ENCODE measurements around the gene NUDT14.

The NUDT14 gene

GRCh38 chr14:105181549-105182295 is 610 bp upstream of the NUDT14 start:
- peaks cover 26% of the 10 kb centered on the region for H3K4me1 Mint-ChIP-seq
- no peaks in the 10 kb centered on the region for H3K9me3 Mint-ChIP-seq
- CTCF ChIA-PET: interaction anchor here (0.7 to 1.8 kb wide), 4 partner anchors 12 to 309 kb away, joined by 3 to 5 read pairs (median 4); no protein-coding TSS in a partner anchor
- peaks cover 61% of the 10 kb centered on the region for H3K27me3 Mint-ChIP-seq
- no peak overlapping the region for H3K27ac Mint-ChIP-seq
- peak overlapping the region; percentile 53 for H3K4me3 Mint-ChIP-seq
- no peaks in the 10 kb centered on the region for H3K36me3 Mint-ChIP-seq
- DNase-seq: no peak

- H3K36me3 Mint-ChIP-seq: no peaks in the 10 kb centered on the region
- CTCF ChIA-PET: interaction anchor here (0.8 to 1.4 kb wide), 2 partner anchors 9 to 173 kb away, joined by 4 read pairs; no protein-coding TSS in a partner anchor
- peaks cover 44% of the 10 kb centered on the region for H3K4me1 Mint-ChIP-seq
- H3K27me3 Mint-ChIP-seq: peaks cover 50% of the 10 kb centered on the region
- H3K9me3 Mint-ChIP-seq: no peaks in the 10 kb centered on the region
- no peak for DNase-seq
- H3K27ac Mint-ChIP-seq: no peak overlapping the region
- peak overlapping the region; percentile 78 for H3K4me3 Mint-ChIP-seq
Measured at GRCh38 chr14:105179191-105179590, 1.9 kb downstream of the NUDT14 start.

- no peak overlapping the region for H3K4me3 Mint-ChIP-seq
- no peaks in the 10 kb centered on the region for H3K36me3 Mint-ChIP-seq
- no peak for DNase-seq
- H3K27me3 Mint-ChIP-seq: peaks cover 48% of the 10 kb centered on the region
- H3K9me3 Mint-ChIP-seq: no peaks in the 10 kb centered on the region
- peaks cover 46% of the 10 kb centered on the region for H3K4me1 Mint-ChIP-seq
- H3K27ac Mint-ChIP-seq: no peak overlapping the region
- CTCF ChIA-PET: interaction anchor here (0.8 kb wide), 1 partner anchor 9 kb away, joined by 4 read pairs; no protein-coding TSS in a partner anchor
Measured at GRCh38 chr14:105178868-105179140, 2.3 kb downstream of the NUDT14 start.

- Mint-ChIP-seq H3K4me3 (no peak overlapping the region), H3K36me3 (no peaks in the 10 kb centered on the region), H3K4me1 (peaks cover 48% of the 10 kb centered on the region), H3K27me3 (peaks cover 48% of the 10 kb centered on the region), H3K27ac (no peak overlapping the region), H3K9me3 (no peaks in the 10 kb centered on the region)
- DNase-seq: no peak
- CTCF ChIA-PET: interaction anchor here (0.8 kb wide), 1 partner anchor 8 kb away, joined by 4 read pairs; no protein-coding TSS in a partner anchor
Measured at GRCh38 chr14:105178069-105178867, 2.8 kb downstream of the NUDT14 start.

DNA sequence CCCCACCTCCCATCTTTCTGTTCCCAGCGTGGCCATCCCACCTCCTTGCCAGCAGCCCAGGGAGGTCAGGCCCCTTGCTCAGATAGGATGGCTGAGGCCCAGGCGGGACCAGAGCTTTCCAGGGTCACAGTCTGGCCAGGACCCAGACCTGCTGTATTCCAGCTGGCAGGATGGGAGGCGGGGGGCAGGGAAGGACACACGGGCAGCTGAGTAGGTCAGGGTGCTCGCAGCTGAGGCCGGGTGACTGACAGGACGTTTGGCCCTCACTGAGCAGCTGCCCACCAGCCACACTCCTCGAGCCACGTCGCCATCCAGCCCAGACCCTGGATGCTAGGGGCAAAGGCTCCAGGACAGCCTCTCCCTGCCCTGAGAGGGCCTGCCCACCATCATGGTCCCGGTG is 4.0 kb downstream of the NUDT14 start:
- Mint-ChIP-seq H3K4me1 (peaks cover 39% of the 10 kb centered on the region), H3K4me3 (no peak overlapping the region), H3K9me3 (no peaks in the 10 kb centered on the region), H3K27ac (no peak overlapping the region), H3K36me3 (no peaks in the 10 kb centered on the region), H3K27me3 (peaks cover 44% of the 10 kb centered on the region)
- DNase-seq: no peak
- CTCF ChIA-PET: no interaction called here

DNA sequence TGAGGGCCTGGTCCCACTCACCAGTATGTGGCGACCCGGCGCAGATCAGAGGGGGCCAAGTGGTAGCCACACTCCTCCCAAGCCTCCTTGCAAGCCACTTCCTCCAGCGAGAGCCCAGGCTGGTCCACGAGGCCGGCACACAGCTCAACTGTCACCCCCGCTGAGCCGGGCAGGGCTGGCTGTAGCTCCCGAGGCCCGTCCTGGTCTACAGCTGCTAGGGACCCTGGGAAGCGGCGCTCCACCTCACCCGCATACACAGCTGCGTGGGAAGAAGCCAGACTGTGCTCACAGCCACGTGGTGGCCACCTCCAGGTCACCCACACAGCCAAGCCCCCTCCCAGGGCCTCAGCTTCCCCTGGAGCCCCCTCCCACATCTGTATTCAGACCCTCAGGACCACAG is 4.6 kb downstream of the NUDT14 start:
- peaks cover 49% of the 10 kb centered on the region for H3K27me3 Mint-ChIP-seq
- no peak overlapping the region for H3K4me3 Mint-ChIP-seq
- H3K4me1 Mint-ChIP-seq: peaks cover 39% of the 10 kb centered on the region
- no peaks in the 10 kb centered on the region for H3K9me3 Mint-ChIP-seq
- no peaks in the 10 kb centered on the region for H3K36me3 Mint-ChIP-seq
- no peak overlapping the region for H3K27ac Mint-ChIP-seq
- DNase-seq: no peak
- CTCF ChIA-PET: interaction anchor here (1.0 kb wide), 1 partner anchor 11 kb away, joined by 3 read pairs; no protein-coding TSS in a partner anchor

- peaks cover 56% of the 10 kb centered on the region for H3K27me3 Mint-ChIP-seq
- no peaks in the 10 kb centered on the region for H3K36me3 Mint-ChIP-seq
- H3K4me3 Mint-ChIP-seq: no peak overlapping the region
- CTCF ChIA-PET: interaction anchor here (1.6 kb wide), 1 partner anchor 87 kb away, joined by 4 read pairs; no protein-coding TSS in a partner anchor
- H3K27ac Mint-ChIP-seq: no peak overlapping the region
- peak; percentile 66 for DNase-seq
- H3K9me3 Mint-ChIP-seq: no peaks in the 10 kb centered on the region
- H3K4me1 Mint-ChIP-seq: peaks cover 40% of the 10 kb centered on the region
Measured at GRCh38 chr14:105173901-105174894, 6.9 kb downstream of the NUDT14 start.

GRCh38 chr14:105173145-105173544 is 8.0 kb downstream of the NUDT14 start:
- Mint-ChIP-seq H3K4me3 (no peak overlapping the region), H3K27me3 (peaks cover 60% of the 10 kb centered on the region), H3K9me3 (no peaks in the 10 kb centered on the region), H3K36me3 (no peaks in the 10 kb centered on the region), H3K4me1 (peaks cover 42% of the 10 kb centered on the region), H3K27ac (no peak overlapping the region)
- no peak for DNase-seq
- CTCF ChIA-PET: interaction anchor here (1.6 kb wide), 1 partner anchor 86 kb away, joined by 4 read pairs; no protein-coding TSS in a partner anchor

DNA sequence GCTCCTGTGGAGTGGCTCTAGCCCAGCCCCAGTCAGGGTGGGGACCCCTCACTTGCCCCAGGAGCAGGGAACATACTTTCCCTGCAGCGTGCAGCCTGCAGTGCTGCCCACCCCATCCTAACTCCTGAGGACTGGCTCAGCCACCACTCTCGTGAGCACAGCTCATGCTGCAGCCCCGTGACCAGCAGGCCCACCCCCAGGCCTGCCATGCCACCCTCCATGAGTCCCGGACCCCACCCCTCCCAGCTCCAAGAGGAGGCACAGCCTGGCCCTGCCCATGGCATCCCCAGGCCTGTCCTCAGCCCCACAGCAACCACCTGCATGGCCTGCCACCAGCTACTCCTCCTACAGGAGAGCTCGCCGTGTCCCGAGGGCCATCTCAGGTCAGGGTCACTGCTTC is 8.6 kb downstream of the NUDT14 start:
- CTCF ChIA-PET: interaction anchor here (1.6 kb wide), 1 partner anchor 86 kb away, joined by 4 read pairs; no protein-coding TSS in a partner anchor

GRCh38 chr14:105171004-105171673 is 10.0 kb downstream of the NUDT14 start:
- DNase-seq: no peak
- CTCF ChIA-PET: interaction anchor here (1.4 kb wide), 1 partner anchor 8 kb away, joined by 4 read pairs; no protein-coding TSS in a partner anchor
- Mint-ChIP-seq H3K27me3 (peaks cover 64% of the 10 kb centered on the region), H3K9me3 (no peaks in the 10 kb centered on the region), H3K27ac (no peak overlapping the region), H3K36me3 (no peaks in the 10 kb centered on the region), H3K4me3 (no peak overlapping the region), H3K4me1 (peaks cover 34% of the 10 kb centered on the region)

More for the DNA sequence above, 8.6 kb downstream of the NUDT14 start:
- H3K27me3 Mint-ChIP-seq: peaks cover 59% of the 10 kb centered on the region
- DNase-seq: no peak
- no peaks in the 10 kb centered on the region for H3K9me3 Mint-ChIP-seq
- H3K4me1 Mint-ChIP-seq: peaks cover 42% of the 10 kb centered on the region
- no peaks in the 10 kb centered on the region for H3K36me3 Mint-ChIP-seq
- H3K4me3 Mint-ChIP-seq: no peak overlapping the region
- no peak overlapping the region for H3K27ac Mint-ChIP-seq

GRCh38 chr14:105169776-105170655 is 11.1 kb downstream of the NUDT14 start:
- Mint-ChIP-seq H3K27me3 (peaks cover 76% of the 10 kb centered on the region), H3K4me3 (peak overlapping the region; percentile 72), H3K36me3 (no peaks in the 10 kb centered on the region), H3K4me1 (peaks cover 29% of the 10 kb centered on the region), H3K27ac (no peak overlapping the region), H3K9me3 (no peaks in the 10 kb centered on the region)
- peak; percentile 50 for DNase-seq
- CTCF ChIA-PET: interaction anchor here (0.8 to 1.5 kb wide), 10 partner anchors 9 to 320 kb away, joined by 3 to 6 read pairs (median 4); no protein-coding TSS in a partner anchor

- Mint-ChIP-seq H3K4me3 (peak overlapping the region; percentile 72), H3K27ac (no peak overlapping the region), H3K9me3 (no peaks in the 10 kb centered on the region), H3K36me3 (no peaks in the 10 kb centered on the region), H3K27me3 (peaks cover 84% of the 10 kb centered on the region), H3K4me1 (peaks cover 19% of the 10 kb centered on the region)
- peak; percentile 68 for DNase-seq
- CTCF ChIA-PET: interaction anchor here (0.8 to 1.5 kb wide), 7 partner anchors 30 to 321 kb away, joined by 3 to 6 read pairs (median 4); no protein-coding TSS in a partner anchor
Measured at GRCh38 chr14:105168979-105169507, 12.1 kb downstream of the NUDT14 start.

All from activated naive CD4-positive, alpha-beta T cell treated with anti-CD3 and anti-CD28 coated beads, Interleukin-2, amount 10 ng/mL, durations not matched to agents 7 days and 5 days (primary cell).